Testis (tissue), 2 donors: ENCODE measurements around the gene RAX.

Experiments used
- CTCF ChIP-seq, 3 experiments: fragments of 450-650 bp in 2 of 3; fragments of 200-600 bp in 1 of 3; sonication (generic) in 1 of 3; IDR thresholded peaks; one replicate each; pipeline ENCODE4 v1.5.1; 2016 to 2019; ENCODE audit warnings: antibody characterized with exemption in 3 of 3, mild to moderate bottlenecking in 2 of 3, moderate library complexity in 1 of 3
- POLR2A ChIP-seq: fragments of 450-650 bp; IDR thresholded peaks from one replicate; pipeline ENCODE4 v1.6.1; 2017; ENCODE audit warnings: antibody characterized with exemption, mild to moderate bottlenecking, moderate library complexity

- TF ChIP-seq CTCF (IDR thresholded peaks at IDR 0.05) (no peak), POLR2A (no peak)
Measured at GRCh38 chr18:59267503-59268126, 5.6 kb downstream of the RAX start.
